HEK293T (cell line): ENCODE data around the gene IFI6.

Experiments
- ARNT ChIP-seq: fragments of 450-650 bp; IDR thresholded peaks from 2 replicates; pipeline ENCODE4 v1.6.1; 2017; ENCODE audit warnings: mild to moderate bottlenecking
- BHLHE40 ChIP-seq: fragments of 450-650 bp; IDR thresholded peaks from 2 replicates; pipeline ENCODE4 v1.6.1; 2016; ENCODE audit warnings: mild to moderate bottlenecking, moderate library complexity, borderline replicate concordance
- ELF4 ChIP-seq: fragments of 450-650 bp; IDR thresholded peaks from 2 replicates; pipeline ENCODE4 v1.6.1; 2017; ENCODE audit warnings: antibody characterized with exemption
- FOXA1 ChIP-seq: fragments of 450-650 bp; IDR thresholded peaks from 2 replicates; pipeline ENCODE4 v1.6.1; 2016; ENCODE audit warnings: mild to moderate bottlenecking
- FOXK2 ChIP-seq: fragments of 450-650 bp; IDR thresholded peaks from 2 replicates; pipeline ENCODE4 v1.6.1; 2016; ENCODE audit warnings: mild to moderate bottlenecking
- FOXM1 ChIP-seq: fragments of 450-650 bp; IDR thresholded peaks from 2 replicates; pipeline ENCODE4 v1.6.1; 2017; ENCODE audit warnings: mild to moderate bottlenecking, borderline replicate concordance
- L3MBTL2 ChIP-seq: fragments of 450-650 bp; conservative IDR thresholded peaks from 2 replicates; pipeline ENCODE4 v1.6.1; 2016; ENCODE audit warnings: mild to moderate bottlenecking
- LEF1 ChIP-seq: fragments of 450-650 bp; IDR thresholded peaks from 2 replicates; pipeline ENCODE4 v1.6.1; 2017; ENCODE audit warnings: mild to moderate bottlenecking, borderline replicate concordance
- NFRKB ChIP-seq: fragments of 450-650 bp; IDR thresholded peaks from 2 replicates; pipeline ENCODE4 v1.6.1; 2016; ENCODE audit warnings: mild to moderate bottlenecking, moderate library complexity
- SP1 ChIP-seq: fragments of 450-650 bp; IDR thresholded peaks from 2 replicates; pipeline ENCODE4 v1.6.1; 2017
- SUZ12 ChIP-seq: fragments of 450-650 bp; IDR thresholded peaks from 2 replicates; pipeline ENCODE4 v1.6.1; 2016; ENCODE audit warnings: mild to moderate bottlenecking
- TARDBP ChIP-seq: fragments of 450-650 bp; IDR thresholded peaks from 2 replicates; pipeline ENCODE4 v1.6.1; 2016

GRCh38 chr1:27686223-27686990, 14.4 kb upstream of the IFI6 start:
- TF ChIP-seq L3MBTL2 = no peak
- TF ChIP-seq ELF4 = no peak
- TF ChIP-seq SUZ12 = no peak
- no peak for TF ChIP-seq TARDBP
- TF ChIP-seq ARNT = no peak
- TF ChIP-seq FOXM1 = no peak
- no peak for TF ChIP-seq FOXA1
- no peak for TF ChIP-seq FOXK2
- no peak for TF ChIP-seq SP1
- no peak for TF ChIP-seq LEF1
- TF ChIP-seq NFRKB = no peak
- TF ChIP-seq BHLHE40 = no peak
